Prostate gland (tissue), 2 donors: Measurements from ENCODE around the gene TSHB.

Source experiments
- POLR2A ChIP-seq: fragments of 450-650 bp; IDR thresholded peaks from one replicate; pipeline ENCODE4 v1.6.1; 2016; ENCODE audit warnings: antibody characterized with exemption, mild to moderate bottlenecking
- POLR2AphosphoS5 ChIP-seq: sonication (generic); formaldehyde crosslinking; IDR thresholded peaks from one replicate; pipeline ENCODE4 v1.6.1; 2017; ENCODE audit warnings: antibody characterized with exemption
- TF ChIP-seq, protein P1 (sequence below), 4 experiments: fragments of 200-600 bp in 2 of 4; fragments of 450-650 bp in 2 of 4; sonication (generic) in 2 of 4; IDR thresholded peaks; 1 replicate in 3 of 4; 2 replicates in 1 of 4; pipeline ENCODE4 v1.5.1; 2016 to 2019; ENCODE audit warnings: antibody characterized with exemption in 4 of 4, mild to moderate bottlenecking in 2 of 4, moderate library complexity in 2 of 4

DNA sequence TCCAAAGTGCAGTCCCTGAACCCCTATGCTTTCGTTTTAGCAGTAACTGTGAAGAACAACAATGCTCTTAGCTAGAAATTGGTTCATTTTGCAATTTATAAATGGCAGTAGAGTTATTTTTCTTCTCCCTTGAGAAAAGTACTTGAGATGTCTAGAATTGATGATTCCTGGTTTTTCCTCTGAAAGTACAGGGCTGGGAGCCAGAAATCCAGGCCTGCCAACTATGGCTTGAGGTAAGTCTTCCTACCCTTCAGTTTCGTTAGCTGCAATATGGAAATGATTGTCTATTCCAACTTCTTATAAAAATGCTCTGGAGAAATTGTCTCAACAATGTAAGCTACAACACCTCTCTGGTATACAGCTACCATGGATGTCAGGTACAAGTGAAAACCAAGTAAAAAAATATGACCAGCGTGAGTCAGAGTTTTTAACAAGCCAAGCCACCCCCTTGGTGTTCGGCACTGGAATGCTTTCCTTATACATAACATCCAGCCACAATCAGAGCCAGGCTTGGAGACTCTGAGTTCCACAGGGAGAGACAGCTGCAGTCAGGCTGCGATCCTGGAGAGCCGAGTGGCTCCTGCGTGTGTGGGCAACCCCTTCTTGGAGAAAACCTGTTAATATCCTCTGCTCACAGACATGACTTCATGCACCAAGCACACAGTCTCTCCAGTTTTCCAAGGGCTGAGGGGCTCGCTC is 37.7 kb downstream of the TSHB start:
- TF ChIP-seq, protein P1, sequence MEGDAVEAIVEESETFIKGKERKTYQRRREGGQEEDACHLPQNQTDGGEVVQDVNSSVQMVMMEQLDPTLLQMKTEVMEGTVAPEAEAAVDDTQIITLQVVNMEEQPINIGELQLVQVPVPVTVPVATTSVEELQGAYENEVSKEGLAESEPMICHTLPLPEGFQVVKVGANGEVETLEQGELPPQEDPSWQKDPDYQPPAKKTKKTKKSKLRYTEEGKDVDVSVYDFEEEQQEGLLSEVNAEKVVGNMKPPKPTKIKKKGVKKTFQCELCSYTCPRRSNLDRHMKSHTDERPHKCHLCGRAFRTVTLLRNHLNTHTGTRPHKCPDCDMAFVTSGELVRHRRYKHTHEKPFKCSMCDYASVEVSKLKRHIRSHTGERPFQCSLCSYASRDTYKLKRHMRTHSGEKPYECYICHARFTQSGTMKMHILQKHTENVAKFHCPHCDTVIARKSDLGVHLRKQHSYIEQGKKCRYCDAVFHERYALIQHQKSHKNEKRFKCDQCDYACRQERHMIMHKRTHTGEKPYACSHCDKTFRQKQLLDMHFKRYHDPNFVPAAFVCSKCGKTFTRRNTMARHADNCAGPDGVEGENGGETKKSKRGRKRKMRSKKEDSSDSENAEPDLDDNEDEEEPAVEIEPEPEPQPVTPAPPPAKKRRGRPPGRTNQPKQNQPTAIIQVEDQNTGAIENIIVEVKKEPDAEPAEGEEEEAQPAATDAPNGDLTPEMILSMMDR (IDR thresholded peaks at IDR 0.05) = no peak
- TF ChIP-seq POLR2A (no peak), POLR2AphosphoS5 (peak; percentile 54)
